WTC11 (cell line): ENCODE results near the gene TRIM44. TPM values are rescaled to one million over a fixed set of nuclear protein-coding genes. Genes with fewer than 3 reads are reported as not detected.

Experiments used
- ATAC-seq: fragments of 200-7000 bp; cut with Tn5 transposase; 2 replicates; pipeline ENCODE4 v1.10.0; 2021; ENCODE audit warnings: mild to moderate bottlenecking, moderate library complexity
- CTCF ChIA-PET: fragments of 300-600 bp; sonication (Branson Sonifier 250); formaldehyde crosslinking; loops from one replicate; lab custom pipeline; 2021; ENCODE audit warnings: antibody characterized with exemption; lab: Charles Lee
- POLR2A ChIA-PET: fragments of 350-600 bp; sonication (Branson Sonifier 250); formaldehyde crosslinking; loops from one replicate; lab custom pipeline; 2021; ENCODE audit warnings: antibody characterized with exemption; lab: Charles Lee
- DNase-seq: peaks from one replicate; pipeline ENCODE4 v3.0.0; 2021; ENCODE audit warnings: low spot score
- H3K27ac Mint-ChIP-seq: 2 replicates; pipeline ENCODE4 v1.8.0; 2021; ENCODE audit warnings: mixed read lengths
- H3K27me3 Mint-ChIP-seq: 2 replicates; pipeline ENCODE4 v1.8.0; 2021; ENCODE audit warnings: low read depth, mild to moderate bottlenecking, moderate library complexity, mixed read lengths
- H3K36me3 Mint-ChIP-seq: 2 replicates; pipeline ENCODE4 v1.8.0; 2021; ENCODE audit warnings: mixed read lengths
- H3K4me1 Mint-ChIP-seq: 2 replicates; pipeline ENCODE4 v1.8.0; 2022; ENCODE audit warnings: mixed read lengths
- H3K4me3 Mint-ChIP-seq: 2 replicates; pipeline ENCODE4 v1.8.0; 2021; ENCODE audit warnings: mild to moderate bottlenecking, moderate library complexity, mixed read lengths
- H3K9me3 Mint-ChIP-seq: 2 replicates; pipeline ENCODE4 v1.8.0; 2021; ENCODE audit warnings: mixed read lengths
- ATF1 ChIP-seq: sonication (generic); formaldehyde crosslinking; IDR thresholded peaks from 2 replicates; pipeline ENCODE4 v1.8.1; 2023; ENCODE audit warnings: mild to moderate bottlenecking, moderate library complexity, missing genetic modification reagents
- CBFB ChIP-seq: sonication (generic); formaldehyde crosslinking; IDR thresholded peaks from 2 replicates; pipeline ENCODE4 v1.8.1; 2022; ENCODE audit warnings: mild to moderate bottlenecking, low read depth, missing genetic modification reagents
- ELF4 ChIP-seq: sonication (generic); formaldehyde crosslinking; IDR thresholded peaks from 2 replicates; pipeline ENCODE4 v1.8.1; 2022; ENCODE audit warnings: low read depth, mild to moderate bottlenecking, moderate library complexity, missing genetic modification reagents
- FOXJ3 ChIP-seq: sonication (generic); formaldehyde crosslinking; IDR thresholded peaks from 2 replicates; pipeline ENCODE4 v1.9.0; 2021; ENCODE audit warnings: missing genetic modification reagents, mild to moderate bottlenecking, borderline replicate concordance
- FOXK1 ChIP-seq: sonication (generic); formaldehyde crosslinking; IDR thresholded peaks from 2 replicates; pipeline ENCODE4 v1.8.0; 2022; ENCODE audit warnings: mild to moderate bottlenecking, moderate library complexity, missing genetic modification reagents
- IRF2 ChIP-seq: sonication (generic); formaldehyde crosslinking; IDR thresholded peaks from 2 replicates; pipeline ENCODE4 v1.8.0; 2022; ENCODE audit warnings: low read depth, missing genetic modification reagents, borderline replicate concordance
- KAT7 ChIP-seq: sonication (generic); formaldehyde crosslinking; IDR thresholded peaks from 2 replicates; pipeline ENCODE4 v1.8.1; 2023; ENCODE audit warnings: missing genetic modification reagents, mild to moderate bottlenecking, borderline replicate concordance
- NFE2L1 ChIP-seq: sonication (generic); formaldehyde crosslinking; IDR thresholded peaks from 2 replicates; pipeline ENCODE4 v1.8.1; 2023; ENCODE audit warnings: missing genetic modification reagents
- NFYB ChIP-seq: sonication (generic); formaldehyde crosslinking; conservative IDR thresholded peaks from 2 replicates; pipeline ENCODE4 v1.8.0; 2022; ENCODE audit warnings: low read depth, missing genetic modification reagents
- NR1H2 ChIP-seq: sonication (generic); formaldehyde crosslinking; IDR thresholded peaks from 2 replicates; pipeline ENCODE4 v1.9.0; 2021; ENCODE audit warnings: mild to moderate bottlenecking, moderate library complexity, missing genetic modification reagents
- RORB ChIP-seq: fragments of 250-450 bp; sonication (Bioruptor Pico); IDR thresholded peaks from 2 replicates; pipeline ENCODE4 v1.9.0; 2021; ENCODE audit warnings: mild to moderate bottlenecking
- TEAD4 ChIP-seq: sonication (generic); formaldehyde crosslinking; IDR thresholded peaks from 2 replicates; pipeline ENCODE4 v1.8.0; 2022; ENCODE audit warnings: mild to moderate bottlenecking, missing genetic modification reagents
- ZBTB21 ChIP-seq: sonication (generic); formaldehyde crosslinking; IDR thresholded peaks from 2 replicates; pipeline ENCODE4 v1.8.1; 2023; ENCODE audit warnings: mild to moderate bottlenecking, missing genetic modification reagents, borderline replicate concordance
- ZNF671 ChIP-seq: fragments of 250-450 bp; sonication (Bioruptor Pico); IDR thresholded peaks from 2 replicates; pipeline ENCODE4 v1.8.0; 2021; ENCODE audit warnings: mild to moderate bottlenecking
- total RNA-seq: library from RNA; stranded (reverse); gene quantifications from 3 replicates; pipeline ENCODE4 v1.2.3, GENCODE V29; 2021
- TF ChIP-seq, protein P1 (sequence below): sonication (generic); formaldehyde crosslinking; IDR thresholded peaks from 2 replicates; pipeline ENCODE4 v1.8.1; 2022; ENCODE audit warnings: mild to moderate bottlenecking, missing genetic modification reagents, moderate library complexity, borderline replicate concordance
- TF ChIP-seq, protein P2 (sequence below): sonication (generic); formaldehyde crosslinking; IDR thresholded peaks from 2 replicates; pipeline ENCODE4 v1.8.1; 2023; ENCODE audit warnings: mild to moderate bottlenecking, missing genetic modification reagents
- TF ChIP-seq, protein P3 (sequence below): sonication (generic); formaldehyde crosslinking; IDR thresholded peaks from 2 replicates; pipeline ENCODE4 v1.8.1; 2023; ENCODE audit warnings: mild to moderate bottlenecking, missing genetic modification reagents, moderate library complexity
- TF ChIP-seq, protein P4 (sequence below): sonication (generic); formaldehyde crosslinking; conservative IDR thresholded peaks from 2 replicates; pipeline ENCODE4 v1.8.1; 2022; ENCODE audit warnings: mild to moderate bottlenecking, missing genetic modification reagents
- TF ChIP-seq, protein P5 (sequence below): sonication (generic); formaldehyde crosslinking; IDR thresholded peaks from 2 replicates; pipeline ENCODE4 v1.8.0; 2022; ENCODE audit warnings: missing genetic modification reagents
- TF ChIP-seq, protein P6 (sequence below): sonication (generic); formaldehyde crosslinking; IDR thresholded peaks from 2 replicates; pipeline ENCODE4 v1.8.1; 2022; ENCODE audit warnings: missing genetic modification reagents, borderline replicate concordance
- TF ChIP-seq, protein P7 (sequence below): sonication (generic); formaldehyde crosslinking; IDR thresholded peaks from 2 replicates; pipeline ENCODE4 v1.8.1; 2023; ENCODE audit warnings: mild to moderate bottlenecking, missing genetic modification reagents, borderline replicate concordance
- TF ChIP-seq, protein P8 (sequence below): sonication (generic); formaldehyde crosslinking; IDR thresholded peaks from 2 replicates; pipeline ENCODE4 v1.8.0; 2022; ENCODE audit warnings: mild to moderate bottlenecking, missing genetic modification reagents

The TRIM44 gene
- total RNA-seq, 1 experiment from 2014 or later, result 27.4 TPM

DNA sequence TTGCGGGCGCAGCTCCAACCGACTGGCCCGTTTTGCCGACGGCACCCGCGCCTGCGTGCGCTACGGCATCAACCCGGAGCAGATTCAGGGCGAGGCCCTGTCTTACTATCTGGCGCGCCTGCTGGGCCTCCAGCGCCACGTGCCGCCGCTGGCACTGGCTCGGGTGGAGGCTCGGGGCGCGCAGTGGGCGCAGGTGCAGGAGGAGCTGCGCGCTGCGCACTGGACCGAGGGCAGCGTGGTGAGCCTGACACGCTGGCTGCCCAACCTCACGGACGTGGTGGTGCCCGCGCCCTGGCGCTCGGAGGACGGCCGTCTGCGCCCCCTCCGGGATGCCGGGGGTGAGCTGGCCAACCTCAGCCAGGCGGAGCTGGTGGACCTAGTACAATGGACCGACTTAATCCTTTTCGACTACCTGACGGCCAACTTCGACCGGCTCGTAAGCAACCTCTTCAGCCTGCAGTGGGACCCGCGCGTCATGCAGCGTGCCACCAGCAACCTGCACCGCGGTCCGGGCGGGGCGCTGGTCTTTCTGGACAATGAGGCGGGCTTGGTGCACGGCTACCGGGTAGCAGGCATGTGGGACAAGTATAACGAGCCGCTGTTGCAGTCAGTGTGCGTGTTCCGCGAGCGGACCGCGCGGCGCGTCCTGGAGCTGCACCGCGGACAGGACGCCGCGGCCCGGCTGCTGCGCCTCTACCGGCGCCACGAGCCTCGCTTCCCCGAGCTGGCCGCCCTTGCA lies 43.3 kb upstream of the TRIM44 start:
- POLR2A ChIA-PET, result interaction anchor here (1.2 kb wide), 1 partner anchor 640 kb away, joined by 3 read pairs; no protein-coding TSS in a partner anchor
- TF ChIP-seq ZNF671 (CRISPR knock-in tag) (no peak), NR1H2 (CRISPR knock-in tag) (peak; percentile 35), FOXK1 (CRISPR knock-in tag) (peak; percentile 78), IRF2 (CRISPR knock-in tag) (no peak), NFE2L1 (CRISPR knock-in tag) (peak; percentile 85; the same call in 1 of the 2 replicates), FOXJ3 (CRISPR knock-in tag) (no peak), TEAD4 (CRISPR knock-in tag) (no peak), ELF4 (CRISPR knock-in tag) (no peak), CBFB (no peak), ATF1 (CRISPR knock-in tag) (0 out of 2 replicates have a peak, but pooled peaks have one; percentile 55), RORB (no peak), KAT7 (CRISPR knock-in tag) (peak; percentile 80; the same call in 1 of the 2 replicates), NFYB (CRISPR knock-in tag) (peak; percentile 45; the same call in 1 of the 2 replicates), ZBTB21 (no peak)
- TF ChIP-seq, protein P1, sequence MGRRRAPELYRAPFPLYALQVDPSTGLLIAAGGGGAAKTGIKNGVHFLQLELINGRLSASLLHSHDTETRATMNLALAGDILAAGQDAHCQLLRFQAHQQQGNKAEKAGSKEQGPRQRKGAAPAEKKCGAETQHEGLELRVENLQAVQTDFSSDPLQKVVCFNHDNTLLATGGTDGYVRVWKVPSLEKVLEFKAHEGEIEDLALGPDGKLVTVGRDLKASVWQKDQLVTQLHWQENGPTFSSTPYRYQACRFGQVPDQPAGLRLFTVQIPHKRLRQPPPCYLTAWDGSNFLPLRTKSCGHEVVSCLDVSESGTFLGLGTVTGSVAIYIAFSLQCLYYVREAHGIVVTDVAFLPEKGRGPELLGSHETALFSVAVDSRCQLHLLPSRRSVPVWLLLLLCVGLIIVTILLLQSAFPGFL (CRISPR knock-in tag), result peak; percentile 67; the same call in 1 of the 2 replicates
- TF ChIP-seq, protein P2, sequence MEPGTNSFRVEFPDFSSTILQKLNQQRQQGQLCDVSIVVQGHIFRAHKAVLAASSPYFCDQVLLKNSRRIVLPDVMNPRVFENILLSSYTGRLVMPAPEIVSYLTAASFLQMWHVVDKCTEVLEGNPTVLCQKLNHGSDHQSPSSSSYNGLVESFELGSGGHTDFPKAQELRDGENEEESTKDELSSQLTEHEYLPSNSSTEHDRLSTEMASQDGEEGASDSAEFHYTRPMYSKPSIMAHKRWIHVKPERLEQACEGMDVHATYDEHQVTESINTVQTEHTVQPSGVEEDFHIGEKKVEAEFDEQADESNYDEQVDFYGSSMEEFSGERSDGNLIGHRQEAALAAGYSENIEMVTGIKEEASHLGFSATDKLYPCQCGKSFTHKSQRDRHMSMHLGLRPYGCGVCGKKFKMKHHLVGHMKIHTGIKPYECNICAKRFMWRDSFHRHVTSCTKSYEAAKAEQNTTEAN (CRISPR knock-in tag), result peak; percentile 88
- TF ChIP-seq, protein P3, sequence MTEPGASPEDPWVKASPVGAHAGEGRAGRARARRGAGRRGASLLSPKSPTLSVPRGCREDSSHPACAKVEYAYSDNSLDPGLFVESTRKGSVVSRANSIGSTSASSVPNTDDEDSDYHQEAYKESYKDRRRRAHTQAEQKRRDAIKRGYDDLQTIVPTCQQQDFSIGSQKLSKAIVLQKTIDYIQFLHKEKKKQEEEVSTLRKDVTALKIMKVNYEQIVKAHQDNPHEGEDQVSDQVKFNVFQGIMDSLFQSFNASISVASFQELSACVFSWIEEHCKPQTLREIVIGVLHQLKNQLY, result no peak
- TF ChIP-seq, protein P4, sequence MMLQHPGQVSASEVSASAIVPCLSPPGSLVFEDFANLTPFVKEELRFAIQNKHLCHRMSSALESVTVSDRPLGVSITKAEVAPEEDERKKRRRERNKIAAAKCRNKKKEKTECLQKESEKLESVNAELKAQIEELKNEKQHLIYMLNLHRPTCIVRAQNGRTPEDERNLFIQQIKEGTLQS, result no peak; the same call in 1 of the 2 replicates
- TF ChIP-seq, protein P5, sequence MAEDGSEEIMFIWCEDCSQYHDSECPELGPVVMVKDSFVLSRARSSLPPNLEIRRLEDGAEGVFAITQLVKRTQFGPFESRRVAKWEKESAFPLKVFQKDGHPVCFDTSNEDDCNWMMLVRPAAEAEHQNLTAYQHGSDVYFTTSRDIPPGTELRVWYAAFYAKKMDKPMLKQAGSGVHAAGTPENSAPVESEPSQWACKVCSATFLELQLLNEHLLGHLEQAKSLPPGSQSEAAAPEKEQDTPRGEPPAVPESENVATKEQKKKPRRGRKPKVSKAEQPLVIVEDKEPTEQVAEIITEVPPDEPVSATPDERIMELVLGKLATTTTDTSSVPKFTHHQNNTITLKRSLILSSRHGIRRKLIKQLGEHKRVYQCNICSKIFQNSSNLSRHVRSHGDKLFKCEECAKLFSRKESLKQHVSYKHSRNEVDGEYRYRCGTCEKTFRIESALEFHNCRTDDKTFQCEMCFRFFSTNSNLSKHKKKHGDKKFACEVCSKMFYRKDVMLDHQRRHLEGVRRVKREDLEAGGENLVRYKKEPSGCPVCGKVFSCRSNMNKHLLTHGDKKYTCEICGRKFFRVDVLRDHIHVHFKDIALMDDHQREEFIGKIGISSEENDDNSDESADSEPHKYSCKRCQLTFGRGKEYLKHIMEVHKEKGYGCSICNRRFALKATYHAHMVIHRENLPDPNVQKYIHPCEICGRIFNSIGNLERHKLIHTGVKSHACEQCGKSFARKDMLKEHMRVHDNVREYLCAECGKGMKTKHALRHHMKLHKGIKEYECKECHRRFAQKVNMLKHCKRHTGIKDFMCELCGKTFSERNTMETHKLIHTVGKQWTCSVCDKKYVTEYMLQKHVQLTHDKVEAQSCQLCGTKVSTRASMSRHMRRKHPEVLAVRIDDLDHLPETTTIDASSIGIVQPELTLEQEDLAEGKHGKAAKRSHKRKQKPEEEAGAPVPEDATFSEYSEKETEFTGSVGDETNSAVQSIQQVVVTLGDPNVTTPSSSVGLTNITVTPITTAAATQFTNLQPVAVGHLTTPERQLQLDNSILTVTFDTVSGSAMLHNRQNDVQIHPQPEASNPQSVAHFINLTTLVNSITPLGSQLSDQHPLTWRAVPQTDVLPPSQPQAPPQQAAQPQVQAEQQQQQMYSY, result peak; percentile 58
- TF ChIP-seq, protein P6, sequence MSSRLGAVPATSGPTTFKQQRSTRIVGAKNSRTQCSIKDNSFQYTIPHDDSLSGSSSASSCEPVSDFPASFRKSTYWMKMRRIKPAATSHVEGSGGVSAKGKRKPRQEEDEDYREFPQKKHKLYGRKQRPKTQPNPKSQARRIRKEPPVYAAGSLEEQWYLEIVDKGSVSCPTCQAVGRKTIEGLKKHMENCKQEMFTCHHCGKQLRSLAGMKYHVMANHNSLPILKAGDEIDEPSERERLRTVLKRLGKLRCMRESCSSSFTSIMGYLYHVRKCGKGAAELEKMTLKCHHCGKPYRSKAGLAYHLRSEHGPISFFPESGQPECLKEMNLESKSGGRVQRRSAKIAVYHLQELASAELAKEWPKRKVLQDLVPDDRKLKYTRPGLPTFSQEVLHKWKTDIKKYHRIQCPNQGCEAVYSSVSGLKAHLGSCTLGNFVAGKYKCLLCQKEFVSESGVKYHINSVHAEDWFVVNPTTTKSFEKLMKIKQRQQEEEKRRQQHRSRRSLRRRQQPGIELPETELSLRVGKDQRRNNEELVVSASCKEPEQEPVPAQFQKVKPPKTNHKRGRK (CRISPR knock-in tag), result peak; percentile 65; the same call in 1 of the 2 replicates
- TF ChIP-seq, protein P7, sequence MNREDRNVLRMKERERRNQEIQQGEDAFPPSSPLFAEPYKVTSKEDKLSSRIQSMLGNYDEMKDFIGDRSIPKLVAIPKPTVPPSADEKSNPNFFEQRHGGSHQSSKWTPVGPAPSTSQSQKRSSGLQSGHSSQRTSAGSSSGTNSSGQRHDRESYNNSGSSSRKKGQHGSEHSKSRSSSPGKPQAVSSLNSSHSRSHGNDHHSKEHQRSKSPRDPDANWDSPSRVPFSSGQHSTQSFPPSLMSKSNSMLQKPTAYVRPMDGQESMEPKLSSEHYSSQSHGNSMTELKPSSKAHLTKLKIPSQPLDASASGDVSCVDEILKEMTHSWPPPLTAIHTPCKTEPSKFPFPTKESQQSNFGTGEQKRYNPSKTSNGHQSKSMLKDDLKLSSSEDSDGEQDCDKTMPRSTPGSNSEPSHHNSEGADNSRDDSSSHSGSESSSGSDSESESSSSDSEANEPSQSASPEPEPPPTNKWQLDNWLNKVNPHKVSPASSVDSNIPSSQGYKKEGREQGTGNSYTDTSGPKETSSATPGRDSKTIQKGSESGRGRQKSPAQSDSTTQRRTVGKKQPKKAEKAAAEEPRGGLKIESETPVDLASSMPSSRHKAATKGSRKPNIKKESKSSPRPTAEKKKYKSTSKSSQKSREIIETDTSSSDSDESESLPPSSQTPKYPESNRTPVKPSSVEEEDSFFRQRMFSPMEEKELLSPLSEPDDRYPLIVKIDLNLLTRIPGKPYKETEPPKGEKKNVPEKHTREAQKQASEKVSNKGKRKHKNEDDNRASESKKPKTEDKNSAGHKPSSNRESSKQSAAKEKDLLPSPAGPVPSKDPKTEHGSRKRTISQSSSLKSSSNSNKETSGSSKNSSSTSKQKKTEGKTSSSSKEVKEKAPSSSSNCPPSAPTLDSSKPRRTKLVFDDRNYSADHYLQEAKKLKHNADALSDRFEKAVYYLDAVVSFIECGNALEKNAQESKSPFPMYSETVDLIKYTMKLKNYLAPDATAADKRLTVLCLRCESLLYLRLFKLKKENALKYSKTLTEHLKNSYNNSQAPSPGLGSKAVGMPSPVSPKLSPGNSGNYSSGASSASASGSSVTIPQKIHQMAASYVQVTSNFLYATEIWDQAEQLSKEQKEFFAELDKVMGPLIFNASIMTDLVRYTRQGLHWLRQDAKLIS (CRISPR knock-in tag), result peak; percentile 68; the same call in 1 of the 2 replicates
- TF ChIP-seq, protein P8, sequence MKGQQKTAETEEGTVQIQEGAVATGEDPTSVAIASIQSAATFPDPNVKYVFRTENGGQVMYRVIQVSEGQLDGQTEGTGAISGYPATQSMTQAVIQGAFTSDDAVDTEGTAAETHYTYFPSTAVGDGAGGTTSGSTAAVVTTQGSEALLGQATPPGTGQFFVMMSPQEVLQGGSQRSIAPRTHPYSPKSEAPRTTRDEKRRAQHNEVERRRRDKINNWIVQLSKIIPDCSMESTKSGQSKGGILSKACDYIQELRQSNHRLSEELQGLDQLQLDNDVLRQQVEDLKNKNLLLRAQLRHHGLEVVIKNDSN (CRISPR knock-in tag), result peak; percentile 71; the same call in 1 of the 2 replicates

More for the DNA sequence above, 43.3 kb upstream of the TRIM44 start:
- Mint-ChIP-seq H3K4me1 (peaks cover 47% of the 10 kb centered on the region), H3K4me3 (peak overlapping the region; percentile 71), H3K27ac (no peak overlapping the region), H3K27me3 (peaks cover 43% of the 10 kb centered on the region), H3K9me3 (0 out of 2 replicates have a peak, but pooled peaks cover 3% of the 10 kb centered on the region), H3K36me3 (0 out of 2 replicates have a peak, but pooled peaks cover 3% of the 10 kb centered on the region)
- DNase-seq, result peak; percentile 52
- CTCF ChIA-PET, result interaction anchor here (0.6 to 3.5 kb wide), 8 partner anchors 131 to 647 kb away, joined by 3 to 55 read pairs (median 6); no protein-coding TSS in a partner anchor
- peak; percentile 5 for ATAC-seq
